NCI-H2196 treated with DMSO at 0.1 percent for 48 hours (cell line): Measurements from ENCODE around the gene PRPH2.

Experiments used
- DNase-seq: peaks from one replicate; lab custom pipeline; 2025; ENCODE audit not compliant: unreplicated experiment; lab: John Stamatoyannopoulos, UW

PRPH2 gene, protein sequence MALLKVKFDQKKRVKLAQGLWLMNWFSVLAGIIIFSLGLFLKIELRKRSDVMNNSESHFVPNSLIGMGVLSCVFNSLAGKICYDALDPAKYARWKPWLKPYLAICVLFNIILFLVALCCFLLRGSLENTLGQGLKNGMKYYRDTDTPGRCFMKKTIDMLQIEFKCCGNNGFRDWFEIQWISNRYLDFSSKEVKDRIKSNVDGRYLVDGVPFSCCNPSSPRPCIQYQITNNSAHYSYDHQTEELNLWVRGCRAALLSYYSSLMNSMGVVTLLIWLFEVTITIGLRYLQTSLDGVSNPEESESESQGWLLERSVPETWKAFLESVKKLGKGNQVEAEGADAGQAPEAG

DNA sequence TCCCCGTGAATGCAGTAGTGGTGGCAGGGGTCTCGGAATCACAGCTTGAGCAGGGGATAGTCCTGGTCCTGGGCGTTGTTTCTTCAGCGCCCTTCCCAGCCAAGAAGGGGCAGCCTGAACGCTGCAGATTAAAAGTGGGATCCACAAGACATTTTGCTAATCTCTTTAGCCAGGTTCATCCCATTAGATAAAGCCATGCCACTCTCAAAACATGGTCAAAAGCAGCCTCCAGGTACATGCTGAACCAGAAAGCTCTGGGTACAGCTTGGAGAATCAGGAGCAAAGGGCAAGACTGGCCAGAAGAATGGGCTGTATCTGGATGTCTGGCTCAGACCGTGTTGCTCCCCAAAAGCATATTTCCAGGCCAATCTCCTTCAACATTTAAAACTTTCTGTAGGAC, at the start of gene PRPH2:
Gene PRPH2, minus strand, starts transcription at position 101 of the 400 bp plus-strand sequence. CDS start 263 bp downstream, outside the sequence.
- no peak for DNase-seq

DNA sequence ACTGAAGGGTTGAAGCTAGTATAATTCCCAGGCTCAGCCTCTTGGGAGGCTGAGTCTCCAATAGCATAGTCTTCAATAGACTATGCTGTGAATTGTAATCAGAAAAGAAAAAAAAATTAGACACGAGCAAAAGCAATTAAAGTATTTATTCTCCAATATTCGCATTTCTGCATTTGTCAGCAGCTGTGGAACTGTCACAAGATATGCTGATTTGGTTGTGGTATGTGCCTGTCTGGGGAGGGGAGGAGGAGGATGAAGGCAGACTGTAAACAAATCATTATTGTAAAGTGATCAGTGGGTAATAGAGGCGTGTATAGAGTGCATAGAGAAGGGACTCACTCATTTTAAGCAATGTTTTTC, 49.3 kb upstream of the PRPH2 start:
- no peak for DNase-seq

DNA sequence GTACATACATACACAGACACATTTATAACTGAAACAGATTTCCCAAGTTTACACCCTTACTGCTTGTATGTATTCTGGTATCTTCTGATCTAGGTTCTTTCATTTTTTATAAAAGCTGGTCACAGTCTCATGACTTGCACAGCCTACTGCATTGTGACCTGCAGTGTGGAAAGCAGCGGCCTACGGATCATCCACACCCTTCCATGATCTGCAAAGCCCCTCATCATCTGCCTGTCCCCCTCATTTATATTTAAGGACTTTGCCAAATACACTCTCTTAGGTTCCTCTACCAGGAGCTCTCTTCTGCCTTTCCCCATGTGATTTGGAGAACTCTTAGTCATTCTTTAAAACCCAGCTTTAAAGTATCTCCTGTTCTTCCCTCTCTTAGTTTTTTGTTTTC, 47.4 kb upstream of the PRPH2 start:
- DNase-seq: no peak

DNA sequence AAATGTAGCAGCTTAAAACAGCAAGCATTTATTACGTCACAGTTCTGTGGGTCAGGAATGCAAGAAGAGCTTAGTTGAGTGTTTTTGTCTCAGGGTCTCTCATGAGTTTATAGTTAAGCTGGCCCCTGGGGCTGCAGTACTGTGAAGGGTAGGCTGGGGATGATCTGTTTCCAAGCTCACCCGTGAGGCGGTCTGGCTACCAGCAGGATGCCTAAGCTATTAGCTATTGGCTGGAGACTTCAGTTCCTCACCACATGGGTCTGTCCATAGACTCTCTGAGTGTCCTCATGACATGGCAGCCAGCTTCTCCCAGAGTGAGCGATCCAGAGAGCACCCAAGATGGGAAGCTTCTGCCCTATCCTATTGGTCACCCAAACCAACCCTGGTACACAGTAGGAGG, 46.7 kb upstream of the PRPH2 start:
- DNase-seq: no peak

DNA sequence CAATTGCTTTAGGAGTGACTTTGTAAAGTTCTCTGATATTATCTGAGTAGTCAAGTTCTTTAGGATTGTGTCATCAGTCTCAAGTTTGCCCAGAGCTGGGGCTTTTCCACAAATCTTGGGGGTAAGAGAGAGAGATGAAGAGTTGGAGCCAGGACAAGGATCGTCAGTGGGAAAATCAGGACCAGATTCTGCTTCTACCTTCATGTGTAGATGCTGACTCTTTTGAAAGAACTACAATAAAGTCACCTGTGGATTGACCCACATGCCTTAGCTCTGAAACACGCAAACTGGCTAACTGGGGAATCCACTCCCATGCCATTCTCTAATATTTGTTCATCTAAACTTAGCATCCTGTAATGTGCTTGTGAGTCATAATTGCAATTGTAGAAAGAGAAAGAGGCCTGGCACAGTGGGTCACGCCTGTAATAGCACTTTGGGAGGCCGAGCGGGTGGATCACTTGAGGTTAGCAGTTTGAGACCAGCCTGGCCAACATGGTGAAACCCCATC, 43.8 kb upstream of the PRPH2 start:
- no peak for DNase-seq

DNA sequence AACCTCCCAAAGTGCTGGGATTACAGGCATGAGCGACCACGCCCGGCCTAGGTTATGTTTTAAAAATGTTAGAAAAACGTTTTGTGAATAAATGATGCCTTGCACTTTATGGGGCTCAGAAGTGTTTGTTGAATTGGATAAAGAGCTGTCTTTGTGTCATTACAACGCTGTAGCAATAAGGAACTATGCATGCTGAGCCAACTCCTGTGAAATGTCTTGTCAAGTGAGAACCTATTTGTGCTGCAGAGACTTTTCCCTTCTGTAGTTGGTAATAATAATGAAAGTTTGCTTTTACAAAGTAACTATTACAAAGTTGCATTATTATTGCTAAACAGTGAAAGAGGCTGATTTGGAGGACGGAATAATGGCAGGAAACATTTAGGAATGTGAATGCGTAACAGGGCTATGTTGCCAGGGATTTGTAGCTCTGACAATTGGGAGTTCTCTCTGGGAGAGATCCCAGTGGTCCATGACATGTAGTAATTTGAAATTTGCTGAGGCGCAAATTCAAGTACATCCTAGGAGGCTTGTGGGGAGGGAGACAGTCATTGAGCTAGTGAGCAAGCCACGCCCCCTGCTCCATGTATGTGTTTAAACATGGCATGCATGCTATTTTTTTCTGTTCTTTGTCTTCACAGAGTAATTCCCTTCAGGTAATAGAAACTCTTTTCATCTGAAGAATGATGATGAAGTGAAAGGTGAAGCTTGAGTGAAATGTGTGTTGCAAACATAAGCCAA, 42.7 kb upstream of the PRPH2 start:
- DNase-seq: no peak

DNA sequence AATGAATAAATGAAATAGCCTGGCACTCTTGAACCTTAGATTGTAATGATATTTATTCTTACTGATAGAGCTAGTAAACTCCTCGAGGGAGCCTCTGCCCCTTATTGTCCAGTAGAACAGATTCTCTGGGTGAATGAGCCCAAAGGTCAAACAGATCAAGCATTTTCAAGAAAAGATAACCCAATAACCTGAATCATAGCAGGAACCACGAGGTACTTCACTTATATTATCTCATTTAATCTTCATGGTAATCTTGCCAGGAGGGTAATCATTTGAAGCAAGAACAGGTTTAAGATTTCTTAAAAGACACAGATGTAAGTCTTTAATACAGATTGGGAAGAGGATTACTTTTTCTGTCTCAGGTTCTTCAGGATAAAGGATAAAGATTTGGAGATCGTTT, 40.6 kb upstream of the PRPH2 start:
- no peak for DNase-seq

DNA sequence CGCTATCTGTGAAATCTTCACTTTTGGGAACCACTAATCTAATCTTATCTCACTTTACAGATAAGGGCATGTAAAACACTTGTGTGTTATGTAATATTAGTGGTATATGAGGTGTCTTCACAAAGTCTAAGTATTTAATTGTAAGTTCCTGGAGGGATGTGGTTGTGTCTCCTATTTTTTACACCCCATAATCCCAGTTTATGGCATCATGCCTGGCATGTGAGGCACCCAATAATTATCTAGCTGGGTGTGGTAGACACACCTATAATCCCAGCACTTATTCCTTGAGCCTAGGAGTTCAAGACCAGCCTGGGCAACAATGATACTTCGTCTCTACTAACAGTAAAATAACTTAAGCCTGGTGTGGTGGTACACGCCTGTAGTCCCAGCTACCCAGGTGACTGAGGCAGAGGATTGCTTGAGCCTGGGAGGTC, 40.0 kb upstream of the PRPH2 start:
- no peak for DNase-seq

DNA sequence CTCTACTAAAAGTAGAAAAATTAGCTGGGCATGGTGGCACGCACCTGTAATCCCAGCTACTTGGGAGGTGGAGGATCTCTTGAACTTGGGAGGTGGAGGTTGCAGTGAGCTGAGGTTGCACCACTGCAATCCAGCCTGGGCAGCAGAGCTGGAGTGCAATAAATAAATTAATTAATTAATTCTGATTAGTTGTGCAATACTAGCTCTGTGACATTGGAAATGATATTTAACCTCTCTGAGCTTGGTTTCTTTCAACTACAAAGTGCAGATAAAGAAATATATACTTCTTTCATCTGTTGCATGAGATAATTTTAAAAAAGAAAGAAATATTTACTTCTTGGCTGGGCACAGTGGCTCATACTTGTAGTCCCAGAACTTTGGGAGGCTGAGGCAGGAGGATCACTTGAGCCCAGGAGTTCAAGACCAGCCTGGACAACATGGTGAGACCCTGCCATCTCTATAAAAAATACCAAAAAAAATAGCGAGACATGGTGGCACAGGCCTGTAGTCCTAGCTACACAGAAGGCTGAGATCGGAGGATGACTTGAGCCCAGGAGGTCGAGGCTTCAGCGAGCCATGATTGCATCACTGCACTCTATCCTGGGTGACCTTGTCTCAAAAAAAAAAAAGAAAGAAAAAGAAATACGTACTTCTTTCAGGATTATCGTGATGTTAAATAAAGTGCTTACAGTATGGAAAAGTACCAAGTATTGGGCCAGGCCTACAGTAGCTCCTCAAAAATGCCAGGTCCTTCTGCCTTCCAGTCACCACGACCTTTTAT, 39.1 kb upstream of the PRPH2 start:
- no peak for DNase-seq

DNA sequence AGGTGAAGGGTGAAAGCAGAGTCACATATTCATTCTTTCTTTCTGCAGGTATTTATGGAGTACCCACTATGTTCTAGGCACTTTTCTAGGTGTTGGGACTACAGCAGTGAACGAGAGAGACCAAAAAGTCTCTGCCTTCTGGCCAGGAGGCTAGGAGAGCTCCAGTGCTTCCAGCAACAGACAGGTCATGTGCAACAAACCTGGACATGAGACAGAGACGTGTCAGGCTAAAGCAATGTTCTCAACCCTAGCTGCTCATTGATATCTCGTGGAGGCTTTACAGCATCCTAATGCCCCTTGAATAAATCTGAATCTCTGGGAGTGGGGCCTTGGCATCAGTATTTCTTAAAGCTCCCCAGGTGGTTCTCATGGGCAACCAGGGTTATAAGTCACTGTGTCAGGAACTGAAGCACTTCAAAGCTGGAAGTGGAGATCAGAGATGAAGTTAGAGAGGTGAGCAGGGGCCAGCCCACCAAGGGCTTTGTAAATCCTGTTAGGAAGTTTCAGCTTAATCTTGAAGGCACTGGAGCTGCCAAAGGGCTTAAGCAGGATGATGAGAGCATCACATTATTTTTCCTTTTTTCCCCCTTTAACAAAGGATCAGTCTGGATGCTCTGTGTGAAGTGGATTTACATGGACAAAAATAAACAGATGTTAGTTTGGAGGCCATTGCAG, 36.5 kb upstream of the PRPH2 start:
- DNase-seq: no peak

DNA sequence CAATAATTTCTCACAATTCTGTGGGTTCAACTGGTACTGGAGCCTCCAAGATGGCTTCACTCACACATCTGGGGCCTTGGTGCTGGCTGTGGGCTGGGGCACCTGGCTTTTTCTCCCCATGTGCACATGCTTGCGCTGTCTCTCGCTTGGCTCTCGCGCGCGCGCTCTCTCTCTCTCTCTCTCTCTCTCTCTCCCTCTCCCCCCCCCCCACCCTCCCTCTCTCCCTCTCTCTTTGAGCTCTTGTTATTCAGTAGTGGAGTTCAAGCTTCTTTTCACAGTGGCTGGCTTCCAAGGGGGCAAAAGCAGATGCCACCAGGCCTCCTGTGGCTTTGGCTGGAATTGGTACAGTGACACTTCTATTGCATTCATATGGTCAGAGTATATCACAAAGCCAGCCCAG, 34.3 kb upstream of the PRPH2 start:
- DNase-seq: no peak

DNA sequence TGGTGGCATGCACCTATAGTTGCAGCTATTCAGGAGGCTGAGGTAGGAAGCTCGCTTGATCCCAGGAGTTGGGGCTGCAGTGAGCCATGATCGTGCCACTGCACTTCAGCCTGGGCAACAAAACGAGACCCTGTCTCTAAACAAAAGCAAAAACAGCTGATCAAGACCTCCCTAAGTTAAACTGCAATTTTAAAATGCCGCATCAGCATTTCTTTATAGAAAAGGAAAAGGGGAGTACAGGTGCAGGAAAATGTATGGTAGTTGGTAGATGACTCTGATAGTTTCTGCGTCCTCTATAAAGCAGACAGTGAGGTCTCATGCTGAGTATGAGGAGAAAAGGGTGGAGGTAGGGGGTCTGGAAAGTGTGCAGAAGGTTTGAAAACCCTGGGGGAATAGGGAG, 32.4 kb upstream of the PRPH2 start:
- no peak for DNase-seq

DNA sequence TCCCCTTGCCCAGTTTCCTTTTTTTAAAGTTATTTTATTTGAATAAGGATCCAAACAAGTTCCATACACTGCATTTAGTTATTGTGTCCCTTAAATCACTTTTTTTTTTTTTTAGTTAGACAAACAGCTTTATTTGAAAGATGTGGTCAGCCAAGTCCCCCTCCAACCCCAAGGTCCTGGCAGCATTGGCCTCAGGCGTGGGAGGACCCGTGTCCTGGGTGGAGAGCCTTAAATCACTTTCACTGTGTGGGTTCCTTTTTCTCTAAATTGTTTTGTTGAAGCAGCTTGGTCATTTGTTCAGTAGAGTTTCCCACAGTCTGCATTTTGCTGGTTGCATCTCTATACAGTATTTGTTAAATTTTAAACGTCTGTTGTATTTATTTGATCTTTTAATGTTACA, 28.7 kb upstream of the PRPH2 start:
- DNase-seq: no peak

DNA sequence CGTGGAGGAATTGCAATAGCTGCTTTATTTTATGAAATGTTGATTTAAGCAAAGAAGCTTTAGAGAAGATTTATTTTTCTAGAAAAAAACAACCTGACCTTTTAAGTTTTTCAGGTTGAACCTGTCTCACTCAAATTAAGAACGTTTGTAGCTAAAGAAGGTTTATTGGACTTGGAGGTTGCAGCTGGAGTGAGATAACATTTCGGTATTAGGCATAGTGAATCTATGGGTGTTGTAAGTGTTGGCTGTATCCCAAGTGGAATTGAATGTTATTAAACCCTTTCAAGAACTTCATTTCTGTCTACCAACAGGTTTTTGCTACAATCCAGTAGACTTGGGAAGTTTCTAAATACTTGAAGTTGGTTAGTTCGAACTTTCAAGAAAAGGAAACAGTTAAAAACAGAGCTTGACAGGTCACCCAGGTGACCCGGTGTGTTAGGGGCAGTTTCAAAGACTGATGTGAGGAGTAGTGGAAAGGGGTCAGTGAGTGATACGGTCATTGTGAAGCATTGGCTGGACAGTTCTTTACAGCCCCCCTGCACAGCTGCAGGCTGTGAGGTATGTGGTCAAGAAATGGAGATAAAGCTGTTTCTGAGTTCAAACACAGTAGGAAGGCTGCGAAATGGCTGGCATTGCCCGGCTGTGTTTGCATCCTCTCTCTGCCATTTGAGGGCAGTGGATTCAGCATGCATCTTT, 26.0 kb upstream of the PRPH2 start:
- DNase-seq: no peak

DNA sequence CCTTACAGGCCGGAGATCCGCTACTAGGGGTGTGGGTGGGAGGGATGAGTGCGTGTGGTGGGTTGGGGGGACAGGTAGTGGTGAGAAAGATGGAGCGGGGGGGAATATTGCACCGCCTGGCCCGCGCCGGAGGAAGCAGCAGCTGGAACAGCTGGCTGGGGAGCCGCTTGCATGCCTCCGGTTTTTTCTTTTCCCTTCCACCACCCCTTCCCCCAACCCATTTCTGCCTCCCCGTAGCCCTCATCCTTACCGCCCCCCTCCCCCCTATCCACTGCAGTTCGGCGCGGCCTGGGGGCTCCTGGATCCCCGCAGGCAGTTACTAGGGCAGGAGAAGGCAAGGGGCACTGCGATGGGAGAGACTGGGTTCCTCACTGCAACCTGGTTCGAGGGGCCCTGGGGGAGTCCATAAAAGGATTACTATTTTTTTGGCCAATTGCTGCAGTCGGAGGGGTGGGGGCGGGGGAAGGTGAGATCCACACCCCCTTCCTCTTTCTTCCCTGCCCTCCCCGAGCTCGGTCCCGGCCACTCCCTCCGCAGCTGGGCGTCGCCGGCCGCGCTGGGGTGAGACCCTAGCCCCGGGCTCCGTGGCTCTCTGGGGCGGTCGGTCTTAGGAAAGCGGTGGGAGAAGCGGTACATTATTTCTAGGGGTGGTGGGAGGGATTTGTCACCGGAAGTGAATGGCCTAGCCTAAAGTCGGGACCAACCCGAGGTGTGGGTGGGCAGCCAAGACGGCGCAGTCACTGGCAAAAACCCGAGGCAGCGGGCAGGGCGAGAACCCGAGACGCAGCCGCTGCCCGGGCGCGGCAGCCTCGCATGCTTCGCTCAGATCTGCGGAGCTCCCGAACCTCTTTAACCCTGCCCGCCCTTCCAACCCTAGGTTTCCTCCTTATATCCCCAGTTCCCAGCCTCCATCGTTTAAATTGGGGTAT, 24.3 kb upstream of the PRPH2 start:
- peak; percentile 71 for DNase-seq

DNA sequence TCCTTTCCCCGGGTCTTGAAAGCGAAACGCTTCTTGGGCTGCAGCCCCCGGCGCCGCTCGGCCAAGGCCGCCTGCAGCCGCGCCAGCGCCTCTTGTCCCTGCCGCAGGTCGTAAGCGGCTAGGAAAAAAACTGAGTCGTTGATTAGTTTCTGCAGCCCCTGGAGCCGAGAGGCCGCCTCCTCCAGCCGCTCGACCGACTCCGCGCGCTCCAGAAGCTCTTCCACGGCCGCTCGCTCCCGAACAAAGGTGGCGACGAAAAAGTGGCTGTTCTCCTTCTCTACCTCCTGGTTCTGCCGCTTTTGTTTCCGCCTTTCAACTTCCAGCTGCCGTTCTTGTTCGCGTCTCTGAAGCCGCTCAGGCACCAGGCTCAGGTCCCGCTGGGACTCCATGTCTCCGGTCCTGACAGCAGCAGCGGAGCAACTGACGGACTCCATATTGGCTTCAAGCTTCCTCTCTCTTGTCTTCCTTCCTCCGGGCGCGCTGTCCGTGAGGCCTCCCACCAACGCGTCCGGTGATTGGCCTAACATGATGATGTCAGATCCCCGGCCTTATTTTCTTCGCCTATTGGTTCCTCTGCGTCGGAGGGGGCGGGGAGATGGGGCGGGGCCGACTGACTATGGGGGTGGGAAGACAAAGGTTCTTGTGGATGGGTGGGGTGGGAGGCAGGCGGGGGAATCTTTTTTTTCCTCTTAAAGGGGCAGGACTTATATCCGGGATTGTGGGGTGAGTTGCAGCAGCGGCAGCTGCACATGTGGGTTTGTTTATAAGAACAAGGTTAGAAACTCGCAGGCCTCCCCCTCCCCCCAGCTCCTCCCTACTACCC, 23.5 kb upstream of the PRPH2 start, which contains the start of gene TBCC:
Gene TBCC, minus strand, starts transcription at position 464 of the 823 bp plus-strand sequence. Its CDS starts 30 bp downstream, at position 434.
- DNase-seq: peak; percentile 97

DNA sequence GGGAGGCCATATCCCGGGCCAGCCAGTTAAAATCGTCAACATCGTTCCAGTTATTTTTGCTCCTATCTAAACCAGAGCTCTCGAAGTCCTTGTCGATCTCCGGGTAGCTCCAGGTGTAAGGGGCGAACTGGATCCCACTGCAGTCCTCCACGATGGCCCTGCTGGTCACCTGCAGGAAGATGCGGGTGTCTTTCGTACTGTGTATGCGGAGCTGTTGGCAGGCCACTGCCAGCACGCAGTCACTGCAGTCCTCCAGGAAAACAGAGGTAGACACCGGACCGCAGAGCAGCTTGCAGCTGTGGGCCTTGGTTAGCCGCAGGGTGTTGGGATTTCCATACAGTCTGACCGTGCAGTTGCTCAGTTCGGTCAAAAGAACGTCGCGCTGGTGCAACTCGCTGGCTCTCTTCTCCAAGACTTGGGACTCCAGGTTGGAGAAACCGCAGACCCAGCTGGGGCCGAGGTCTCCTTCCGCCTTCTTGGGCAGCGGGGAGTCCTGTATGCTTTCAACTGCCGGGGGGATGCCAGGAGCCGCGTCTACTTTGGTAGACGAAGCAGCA, 22.8 kb upstream of the PRPH2 start:
- DNase-seq: no peak

DNA sequence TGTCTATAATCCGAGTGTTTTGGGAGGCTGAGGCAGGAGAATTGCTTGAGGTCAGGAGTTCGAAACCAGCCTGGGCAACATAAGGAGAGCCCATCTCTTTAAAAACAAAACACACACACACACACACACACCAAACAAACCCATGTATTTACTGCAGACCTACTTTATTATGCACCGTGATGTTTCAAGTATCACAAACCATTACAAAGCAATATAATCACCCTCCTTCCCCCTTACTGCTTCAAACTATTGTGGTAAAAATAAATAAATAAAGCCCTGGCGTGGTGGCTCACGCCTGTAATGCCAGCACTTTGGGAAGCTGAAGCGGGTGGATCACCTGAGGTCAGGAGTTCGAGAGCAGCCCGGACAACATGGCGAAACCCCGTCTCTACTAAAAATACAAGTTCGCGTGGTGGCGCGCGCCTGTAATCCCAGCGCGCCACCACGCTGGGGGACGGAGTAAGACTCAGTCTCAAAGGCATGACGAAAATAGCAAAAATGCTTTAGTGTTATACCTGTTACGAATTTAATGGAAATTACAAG, 22.0 kb upstream of the PRPH2 start:
- DNase-seq: no peak
